K562 (cell line): Measurements from ENCODE around the gene UBAP2. TPM values are rescaled to one million over a fixed set of nuclear protein-coding genes. Genes with fewer than 3 reads are reported as not detected.

Source experiments
- MBD1 ChIP-seq: fragments of 250-450 bp; sonication (Bioruptor Pico); IDR thresholded peaks from 2 replicates; pipeline ENCODE4 v1.8.0; 2022; ENCODE audit warnings: inconsistent platforms
- RBM14 ChIP-seq: fragments of 200-400 bp; formaldehyde crosslinking; IDR thresholded peaks from 2 replicates; pipeline ENCODE4 v1.6.1; 2018; ENCODE audit warnings: low read depth, mild to moderate bottlenecking, low read length, moderate library complexity, borderline replicate concordance; ENCODE audit not compliant: insufficient read depth
- polyA plus RNA-seq, 8 experiments: library from polyadenylated mRNA; depleted of rRNA in 4 of 8; stranded (reverse) in 5 of 8; unstranded in 3 of 8; fragments of >200 nt; fragmentation: Nextera tagmentation in 2 of 8; fragmentation: Illumina TruSeq in 1 of 8; extraction: Ambion mirVana in 2 of 8; extraction: Trizol in 1 of 8; gene quantifications; 2 replicates each; pipeline versions ENCODE4 v1.2.1 to v1.2.3, GENCODE V29; 2011 to 2014; ENCODE audit warnings: inconsistent platforms in 1 of 8, missing spikeins in 1 of 8
- total RNA-seq, 7 experiments: library from RNA; depleted of rRNA in 6 of 7; stranded (reverse); fragments of >200 nt in 6 of 7; fragmentation: Illumina TruSeq in 2 of 7; extraction: Trizol in 2 of 7; gene quantifications; 2 replicates each; pipeline versions ENCODE4 v1.2.1 to v1.2.3, GENCODE V29; 2011 to 2021; ENCODE audit warnings: low replicate concordance in 1 of 7
- TF ChIP-seq, protein P1 (sequence below), 2 experiments: fragments of 450-650 bp; IDR thresholded peaks; 2 replicates each; pipeline ENCODE4 v1.6.1; 2016; ENCODE audit warnings: mild to moderate bottlenecking in 2 of 2, borderline replicate concordance in 1 of 2, low read depth in 1 of 2, moderate library complexity in 1 of 2

Gene UBAP2
- total and polyA plus RNA-seq, 9 of the 15 experiments (the other 6 are each of a cell fraction or from before 2014, with no cell fraction given), result 8.7 to 47.9 (median 18.7) TPM

- TF ChIP-seq, protein P1, sequence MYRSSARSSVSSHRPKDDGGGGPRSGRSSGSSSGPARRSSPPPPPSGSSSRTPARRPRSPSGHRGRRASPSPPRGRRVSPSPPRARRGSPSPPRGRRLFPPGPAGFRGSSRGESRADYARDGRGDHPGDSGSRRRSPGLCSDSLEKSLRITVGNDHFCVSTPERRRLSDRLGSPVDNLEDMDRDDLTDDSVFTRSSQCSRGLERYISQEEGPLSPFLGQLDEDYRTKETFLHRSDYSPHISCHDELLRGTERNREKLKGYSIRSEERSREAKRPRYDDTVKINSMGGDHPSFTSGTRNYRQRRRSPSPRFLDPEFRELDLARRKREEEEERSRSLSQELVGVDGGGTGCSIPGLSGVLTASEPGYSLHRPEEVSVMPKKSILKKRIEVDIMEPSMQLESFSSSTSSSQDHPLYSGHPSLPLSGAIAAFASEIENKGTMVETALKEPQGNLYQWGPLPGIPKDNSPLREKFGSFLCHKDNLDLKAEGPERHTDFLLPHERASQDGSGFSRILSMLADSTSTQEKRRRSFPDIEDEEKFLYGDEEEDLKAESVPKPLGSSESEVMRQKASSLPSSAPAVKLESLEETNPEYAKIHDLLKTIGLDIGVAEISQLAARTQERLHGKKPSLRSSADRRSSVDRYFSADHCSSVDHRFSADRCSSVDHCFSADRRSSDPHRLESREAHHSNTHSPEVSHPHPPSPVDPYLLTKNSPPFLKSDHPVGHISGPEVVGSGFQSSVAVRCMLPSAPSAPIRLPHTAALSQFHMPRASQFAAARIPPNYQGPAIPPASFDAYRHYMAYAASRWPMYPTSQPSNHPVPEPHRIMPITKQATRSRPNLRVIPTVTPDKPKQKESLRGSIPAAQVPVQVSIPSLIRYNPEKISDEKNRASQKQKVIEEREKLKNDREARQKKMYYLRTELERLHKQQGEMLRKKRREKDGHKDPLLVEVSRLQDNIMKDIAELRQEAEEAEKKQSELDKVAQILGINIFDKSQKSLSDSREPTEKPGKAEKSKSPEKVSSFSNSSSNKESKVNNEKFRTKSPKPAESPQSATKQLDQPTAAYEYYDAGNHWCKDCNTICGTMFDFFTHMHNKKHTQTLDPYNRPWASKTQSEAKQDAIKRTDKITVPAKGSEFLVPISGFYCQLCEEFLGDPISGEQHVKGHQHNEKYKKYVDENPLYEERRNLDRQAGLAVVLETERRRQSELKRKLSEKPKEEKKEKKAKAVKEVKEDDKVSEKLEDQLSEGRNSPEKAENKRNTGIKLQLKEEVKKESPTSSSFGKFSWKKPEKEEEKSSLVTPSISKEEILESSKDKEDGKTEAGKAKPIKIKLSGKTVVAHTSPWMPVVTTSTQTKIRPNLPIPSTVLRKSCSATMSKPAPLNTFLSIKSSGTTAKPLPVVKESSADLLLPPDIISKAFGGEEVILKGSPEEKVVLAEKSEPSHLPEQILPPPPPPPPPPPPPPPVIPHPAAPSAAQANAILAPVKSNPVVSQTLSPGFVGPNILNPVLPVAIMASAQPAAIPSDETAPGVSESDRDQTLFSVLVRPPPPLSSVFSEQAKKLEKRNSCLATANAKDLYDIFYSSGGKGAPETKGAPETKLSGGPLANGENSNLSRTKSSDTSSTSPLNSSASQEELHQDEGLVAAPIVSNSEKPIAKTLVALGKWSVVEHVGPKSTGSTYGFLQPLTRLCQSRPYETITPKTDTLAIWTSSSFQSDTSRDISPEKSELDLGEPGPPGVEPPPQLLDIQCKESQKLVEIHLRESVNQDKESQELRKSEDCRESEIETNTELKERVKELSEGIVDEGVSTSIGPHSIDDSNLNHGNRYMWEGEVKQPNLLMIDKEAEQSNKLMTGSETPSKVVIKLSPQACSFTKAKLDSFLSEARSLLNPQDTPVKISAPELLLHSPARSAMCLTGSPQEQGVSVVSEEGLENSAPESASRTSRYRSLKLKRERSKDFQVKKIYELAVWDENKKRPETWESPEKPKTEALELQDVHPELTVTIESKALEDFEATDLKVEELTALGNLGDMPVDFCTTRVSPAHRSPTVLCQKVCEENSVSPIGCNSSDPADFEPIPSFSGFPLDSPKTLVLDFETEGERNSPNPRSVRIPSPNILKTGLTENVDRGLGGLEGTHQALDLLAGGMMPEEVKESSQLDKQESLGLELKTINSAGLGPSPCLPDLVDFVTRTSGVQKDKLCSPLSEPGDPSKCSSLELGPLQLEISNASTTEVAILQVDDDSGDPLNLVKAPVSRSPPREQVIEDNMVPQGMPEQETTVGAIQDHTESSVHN (IDR thresholded peaks at IDR 0.05; ENCODE audit: borderline replicate concordance in 1 of 2, low read depth in 1 of 2), result no peak
- TF ChIP-seq MBD1 (CRISPR knock-in tag) (no peak), RBM14 (no peak)
These were observed 143.6 kb downstream of the UBAP2 start (continued) for GRCh38 chr9:33905137-33905536.
